Liver (tissue), 9 donors: ENCODE measurements around the gene FXYD7. TPM values are rescaled to one million over a fixed set of nuclear protein-coding genes. Genes with fewer than 3 reads are reported as not detected.

Source experiments
- DNase-seq: peaks from one replicate; pipeline ENCODE4 v3.0.0-alpha.2; 2017; ENCODE audit warnings: low spot score
- H3K27ac ChIP-seq, 2 donors: one replicate each; pipeline ENCODE4 v1.7.0; 2013; ENCODE audit warnings: inconsistent platforms in 2 of 2, low read length in 2 of 2, control low read depth in 1 of 2, low read depth in 1 of 2, mild to moderate bottlenecking in 1 of 2
- H3K27me3 ChIP-seq, 4 donors: one replicate each; pipeline versions ENCODE4 v1.6.1 to v1.7.0; 2013; ENCODE audit warnings: low read length in 3 of 4, inconsistent platforms in 1 of 4, mild to moderate bottlenecking in 1 of 4, moderate library complexity in 1 of 4; ENCODE audit not compliant: control insufficient read depth in 4 of 4, insufficient read depth in 4 of 4
- H3K36me3 ChIP-seq, 4 donors: one replicate each; pipeline versions ENCODE4 v1.6.1 to v1.7.0; 2013; ENCODE audit warnings: low read length in 3 of 4, mild to moderate bottlenecking in 3 of 4, low read depth in 1 of 4, moderate library complexity in 1 of 4; ENCODE audit not compliant: control insufficient read depth in 4 of 4, insufficient read depth in 3 of 4
- H3K4me1 ChIP-seq, 4 donors: one replicate each; pipeline versions ENCODE4 v1.6.1 to v1.7.0; 2013; ENCODE audit warnings: low read length in 3 of 4, mild to moderate bottlenecking in 3 of 4, moderate library complexity in 1 of 4; ENCODE audit not compliant: control insufficient read depth in 4 of 4, insufficient read depth in 4 of 4
- H3K4me3 ChIP-seq, 3 donors: one replicate each; pipeline versions ENCODE4 v1.6.1 to v1.7.0; 2013; ENCODE audit warnings: low read length in 3 of 3, control low read depth in 1 of 3, low read depth in 1 of 3, mild to moderate bottlenecking in 1 of 3
- H3K9ac ChIP-seq, 2 donors: one replicate each; pipeline ENCODE4 v1.7.0; 2013; ENCODE audit warnings: low read length in 2 of 2, mild to moderate bottlenecking in 2 of 2, moderate library complexity in 2 of 2, control low read depth in 1 of 2, low read depth in 1 of 2
- H3K9me3 ChIP-seq, 4 donors: one replicate each; pipeline versions ENCODE4 v1.6.1 to v1.7.0; 2013; ENCODE audit warnings: low read length in 3 of 4; ENCODE audit not compliant: control insufficient read depth in 4 of 4
- ATF3 ChIP-seq: IDR thresholded peaks from 2 replicates; pipeline ENCODE4 v1.6.1; 2016; ENCODE audit warnings: antibody characterized with exemption
- CTCF ChIP-seq: fragments of 150-350 bp; IDR thresholded peaks from 2 replicates; pipeline ENCODE4 v1.5.1; 2017; ENCODE audit warnings: improper control_type of control experiment, low read depth, low read length; ENCODE audit not compliant: missing input control
- EGR1 ChIP-seq, 2 donors: IDR thresholded peaks; 2 replicates each; pipeline ENCODE4 v1.6.1; 2016 to 2018; ENCODE audit warnings: antibody characterized with exemption in 2 of 2, low read depth in 2 of 2
- FOXA1 ChIP-seq: IDR thresholded peaks from 2 replicates; pipeline ENCODE4 v1.6.1; 2016; ENCODE audit warnings: antibody characterized with exemption
- FOXA2 ChIP-seq: IDR thresholded peaks from 2 replicates; pipeline ENCODE4 v1.6.1; 2016; ENCODE audit warnings: antibody characterized with exemption
- GABPA ChIP-seq, 2 donors: IDR thresholded peaks in 1 of 2; conservative IDR thresholded peaks in 1 of 2; 2 replicates each; pipeline ENCODE4 v1.6.1; 2016; ENCODE audit warnings: antibody characterized with exemption in 2 of 2, mild to moderate bottlenecking in 1 of 2, moderate library complexity in 1 of 2
- HNF4G ChIP-seq: IDR thresholded peaks from 2 replicates; pipeline ENCODE4 v1.6.1; 2016; ENCODE audit warnings: antibody characterized with exemption
- JUND ChIP-seq, 2 donors: IDR thresholded peaks; 2 replicates each; pipeline ENCODE4 v1.6.1; 2016; ENCODE audit warnings: antibody characterized with exemption in 2 of 2
- RAD21 ChIP-seq, 2 donors: IDR thresholded peaks; 2 replicates each; pipeline ENCODE4 v1.6.1; 2016; ENCODE audit warnings: antibody characterized with exemption in 2 of 2, mild to moderate bottlenecking in 2 of 2
- RXRA ChIP-seq, 2 donors: IDR thresholded peaks; 2 replicates each; pipeline ENCODE4 v1.6.1; 2017 to 2018; ENCODE audit warnings: antibody characterized with exemption in 2 of 2, mild to moderate bottlenecking in 1 of 2
- SP1 ChIP-seq: IDR thresholded peaks from 2 replicates; pipeline ENCODE4 v1.6.1; 2018; ENCODE audit warnings: antibody characterized with exemption, mild to moderate bottlenecking
- TAF1 ChIP-seq: conservative IDR thresholded peaks from 2 replicates; pipeline ENCODE4 v1.6.1; 2016; ENCODE audit warnings: antibody characterized with exemption, mild to moderate bottlenecking
- YY1 ChIP-seq: IDR thresholded peaks from 2 replicates; pipeline ENCODE4 v1.6.1; 2016; ENCODE audit warnings: antibody characterized with exemption, mild to moderate bottlenecking
- WGBS: extraction: QIAGEN DNeasy Blood & Tissue Kit; methylation state at CpG from one replicate; pipeline ENCODE4 v1.1.7; 2013; 5-methylcytosine and 5-hydroxymethylcytosine counted together
- polyA plus RNA-seq, 2 donors: library from polyadenylated mRNA; stranded (reverse) in 1 of 2; unstranded in 1 of 2; fragments of 200-250 nt in 1 of 2; fragments of >200 nt in 1 of 2; fragmentation: Nextera tagmentation in 1 of 2; extraction: Ambion mirVana in 1 of 2; gene quantifications; one replicate each; pipeline versions ENCODE4 v1.2.1 to v1.2.3, GENCODE V29; 2013 to 2015
- total RNA-seq, 2 donors: library from RNA; depleted of rRNA; stranded (reverse); fragments of >200 nt; gene quantifications; one replicate each; pipeline ENCODE4 v1.2.3, GENCODE V29; 2014
- TF ChIP-seq, protein P1 (sequence below): IDR thresholded peaks from 2 replicates; pipeline ENCODE4 v1.6.1; 2016; ENCODE audit warnings: antibody characterized with exemption
- donor health status: healthy.
- donor health status: healthy.
- donor health status: healthy.
- donor health status: healthy.
- donor health status: healthy.

The FXYD7 gene
- total and polyA plus RNA-seq, 4 donors: 0.08 to 0.09 TPM; not detected in 2

GRCh38 chr19:35178701-35179100, 35.6 kb downstream of the FXYD7 start:
- Histone ChIP-seq H3K27me3 (no peaks in the 10 kb centered on the region), H3K4me1 (no peaks in the 10 kb centered on the region), H3K36me3 (no peaks in the 10 kb centered on the region), H3K4me3 (no peak overlapping the region), H3K9me3 (no peaks in the 10 kb centered on the region), H3K9ac (no peak overlapping the region), H3K27ac (no peak overlapping the region)
- TF ChIP-seq, protein P1, sequence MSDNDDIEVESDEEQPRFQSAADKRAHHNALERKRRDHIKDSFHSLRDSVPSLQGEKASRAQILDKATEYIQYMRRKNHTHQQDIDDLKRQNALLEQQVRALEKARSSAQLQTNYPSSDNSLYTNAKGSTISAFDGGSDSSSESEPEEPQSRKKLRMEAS: no peak
- DNase-seq: no peak
- WGBS: 69% methylated on average over 2 of the region's 2 CpGs

GRCh38 chr19:35179830-35180229, 36.8 kb downstream of the FXYD7 start:
- 84% methylated on average over 3 of the region's 3 CpGs for WGBS
- TF ChIP-seq TAF1 (no peak), GABPA (IDR thresholded peaks at IDR 0.05 in 1 of 2, conservative IDR thresholded peaks at IDR 0.05 in 1 of 2) (no peak), CTCF (no peak), JUND (IDR thresholded peaks at IDR 0.05) (no peak), FOXA1 (no peak), RXRA (IDR thresholded peaks at IDR 0.05) (no peak), RAD21 (IDR thresholded peaks at IDR 0.05) (no peak), SP1 (no peak), FOXA2 (no peak), YY1 (no peak), ATF3 (no peak), HNF4G (no peak)
- TF ChIP-seq, protein P1: no peak
- Histone ChIP-seq H3K36me3 (no peaks in the 10 kb centered on the region), H3K27me3 (no peaks in the 10 kb centered on the region), H3K9ac (no peak overlapping the region), H3K9me3 (no peaks in the 10 kb centered on the region), H3K4me1 (no peaks in the 10 kb centered on the region), H3K4me3 (no peak overlapping the region), H3K27ac (no peak overlapping the region)
- no peak for DNase-seq

- no peaks in the 10 kb centered on the region for H3K4me1 ChIP-seq
- no peak overlapping the region for H3K9ac ChIP-seq
- TF ChIP-seq EGR1 (IDR thresholded peaks at IDR 0.05; ENCODE audit: low read depth in 2 of 2) (no peak), ATF3 (no peak)
- no peaks in the 10 kb centered on the region for H3K27me3 ChIP-seq
- H3K27ac ChIP-seq: no peak overlapping the region
- WGBS: 95% methylated on average over 1 of the region's 1 CpG
- no peaks in the 10 kb centered on the region for H3K9me3 ChIP-seq
- no peaks in the 10 kb centered on the region for H3K36me3 ChIP-seq
- no peak overlapping the region for H3K4me3 ChIP-seq
- no peak for DNase-seq
Measured at GRCh38 chr19:35181387-35181786, 38.3 kb downstream of the FXYD7 start.
